ENCODE results near the gene TAP1. TPM values are rescaled to one million over a fixed set of nuclear protein-coding genes. Genes with fewer than 3 reads are reported as not detected.

TAP1 gene
- total RNA-seq, 5 donors from 2014 or later (not counting 1 experiment from before 2014, with no cell fraction given) = 117 to 163 (median 147) TPM

- H3K36me3 Mint-ChIP-seq = peaks cover 74% of the 10 kb centered on the region
- ChIA-PET CTCF (interaction anchor here (0.6 to 3.1 kb wide), 9 partner anchors 9 to 1141 kb away, joined by 3 to 65 read pairs (median 3); partner anchors contain the start of genes PSMB9 (in 1 of the 2) and TAP1 (in 1 of the 2)), POLR2A (interaction anchor here (0.7 to 2.9 kb wide), 7 partner anchors 8 to 127 kb away, joined by 3 to 47 read pairs (median 11); partner anchors contain the start of genes PSMB9 (in 2 of the 2), TAP1 (in 2 of the 2) and BRD2 (in 1 of the 2))
- Histone ChIP-seq H3K4me3 (ENCODE audit: control insufficient read depth in 1 of 2, extremely low read depth in 1 of 2, low read length in 1 of 2) (peak overlapping the region; percentile 97 to 98), H3K9me3 (no peaks in the 10 kb centered on the region), H3K36me3 (ENCODE audit: control insufficient read depth in 2 of 2, extremely low read depth in 1 of 2, insufficient read depth in 1 of 2, low read length in 1 of 2) (peaks cover 14 to 76% of the 10 kb centered on the region in 2 donors), H3K27ac (ENCODE audit: low read length) (peak overlapping the region; percentile 100), H3K27me3 (replicated peaks in 1 of 2; ENCODE audit: control insufficient read depth in 2 of 2, extremely low read depth in 1 of 2, insufficient read depth in 2 of 2, low read length in 1 of 2) (no peaks in the 10 kb centered on the region), H3K4me1 (ENCODE audit: control insufficient read depth in 1 of 2, extremely low read depth in 1 of 2, insufficient read depth in 2 of 2, low read length in 2 of 2) (peaks cover 54 to 74% of the 10 kb centered on the region in 2 experiments)
- peak overlapping the region; percentile 100 for H3K27ac Mint-ChIP-seq
- no peaks in the 10 kb centered on the region for H3K27me3 Mint-ChIP-seq
- H3K9me3 Mint-ChIP-seq = no peaks in the 10 kb centered on the region
- peak overlapping the region; percentile 98 to 100 (median 100) for H3K4me3 Mint-ChIP-seq
- DNase-seq = peak in 27 of 35 experiments; percentile 16 to 62 (median 41)
- peak; percentile 8 to 28 (median 25) for ATAC-seq (replicated peaks in 1 of 4)
- peaks cover 77 to 94% (median 81%) of the 10 kb centered on the region in 3 donors for H3K4me1 Mint-ChIP-seq
- 0% methylated on average over 14 of the region's 19 CpGs for WGBS (ENCODE audit: insufficient coverage)
These were observed 8.6 kb downstream of the TAP1 start for GRCh38 chr6:32844839-32845383.

- no peaks in the 10 kb centered on the region for H3K27me3 ChIP-seq (replicated peaks in 1 of 2; ENCODE audit: control insufficient read depth in 2 of 2, extremely low read depth in 1 of 2, insufficient read depth in 2 of 2, low read length in 1 of 2)
- H3K9me3 Mint-ChIP-seq = no peaks in the 10 kb centered on the region
- peaks cover 79 to 90% (median 84%) of the 10 kb centered on the region in 3 donors for H3K4me1 Mint-ChIP-seq
- H3K4me3 ChIP-seq (ENCODE audit: control insufficient read depth in 1 of 2, extremely low read depth in 1 of 2, low read length in 1 of 2) = peak within 1 kb of the TSS; percentile 97 to 98
- peak within 1 kb of the TSS; percentile 98 to 100 (median 100) for H3K4me3 Mint-ChIP-seq
- peaks cover 14 to 71% of the 10 kb centered on the region in 2 donors for H3K36me3 ChIP-seq (ENCODE audit: control insufficient read depth in 2 of 2, extremely low read depth in 1 of 2, insufficient read depth in 1 of 2, low read length in 1 of 2)
- ChIA-PET CTCF (interaction anchor here (0.7 to 3.1 kb wide), 5 partner anchors 9 to 1141 kb away, joined by 3 to 65 read pairs (median 3); partner anchors contain the start of genes PSMB9 (in 1 of the 2) and TAP1 (in 1 of the 2)), POLR2A (interaction anchor here (0.6 to 2.9 kb wide), 8 partner anchors 9 to 1190 kb away, joined by 3 to 47 read pairs (median 10); partner anchors contain the start of genes PSMB9 (in 2 of the 2), TAP1 (in 2 of the 2) and BRD2 (in 1 of the 2))
- peak; percentile 96 to 100 (median 98) for DNase-seq
- peak within 1 kb of the TSS; percentile 100 for H3K27ac ChIP-seq (ENCODE audit: low read length)
- ATAC-seq (replicated peaks in 1 of 4) = peak; percentile 79 to 82 (median 81)
- no peaks in the 10 kb centered on the region for H3K27me3 Mint-ChIP-seq
- H3K9me3 ChIP-seq = no peaks in the 10 kb centered on the region
- H3K27ac Mint-ChIP-seq = peak within 1 kb of the TSS; percentile 100
- peaks cover 70% of the 10 kb centered on the region for H3K36me3 Mint-ChIP-seq
- H3K4me1 ChIP-seq (ENCODE audit: control insufficient read depth in 1 of 2, extremely low read depth in 1 of 2, insufficient read depth in 2 of 2, low read length in 2 of 2) = peaks cover 52 to 72% of the 10 kb centered on the region in 2 experiments
- 0% methylated on average over 31 of the region's 40 CpGs for WGBS (ENCODE audit: insufficient coverage)
These were observed 9.3 kb downstream of the TAP1 start, which contains the start of gene PSMB8 for GRCh38 chr6:32843979-32844838. Gene PSMB8, minus strand, starts transcription at chr6:32844047. Its CDS starts 51 bp downstream, at chr6:32843996.

GRCh38 chr6:32843331-32843978 lies 10.0 kb downstream of the TAP1 start:
- peak in 1 of 35 experiments; percentile 36 for DNase-seq
- Histone ChIP-seq H3K4me1 (ENCODE audit: control insufficient read depth in 1 of 2, extremely low read depth in 1 of 2, insufficient read depth in 2 of 2, low read length in 2 of 2) (peaks cover 48 to 71% of the 10 kb centered on the region in 2 experiments), H3K27me3 (replicated peaks in 1 of 2; ENCODE audit: control insufficient read depth in 2 of 2, extremely low read depth in 1 of 2, insufficient read depth in 2 of 2, low read length in 1 of 2) (no peaks in the 10 kb centered on the region), H3K27ac (ENCODE audit: low read length) (peak overlapping the region; percentile 100), H3K36me3 (ENCODE audit: control insufficient read depth in 2 of 2, extremely low read depth in 1 of 2, insufficient read depth in 1 of 2, low read length in 1 of 2) (peaks cover 8 to 64% of the 10 kb centered on the region in 2 donors), H3K4me3 (ENCODE audit: control insufficient read depth in 1 of 2, extremely low read depth in 1 of 2, low read length in 1 of 2) (peak overlapping the region; percentile 97 to 98), H3K9me3 (no peaks in the 10 kb centered on the region)
- H3K27ac Mint-ChIP-seq = peak overlapping the region; percentile 100
- ATAC-seq (replicated peaks in 1 of 4) = no peak
- H3K4me1 Mint-ChIP-seq = peaks cover 76 to 83% (median 82%) of the 10 kb centered on the region in 3 donors
- H3K27me3 Mint-ChIP-seq = no peaks in the 10 kb centered on the region
- CTCF ChIA-PET = interaction anchor here in 1 of 2 donors (3.0 to 5.8 kb wide), 3 partner anchors 11 to 25 kb away, joined by 26 to 236 read pairs (median 65); partner anchors contain the start of genes PSMB9 and TAP1
- peak overlapping the region; percentile 98 to 100 (median 100) for H3K4me3 Mint-ChIP-seq
- WGBS (ENCODE audit: insufficient coverage) = 0% methylated on average over 21 of the region's 28 CpGs
- POLR2A ChIA-PET = interaction anchor here (0.6 to 2.9 kb wide), 6 partner anchors 10 to 1190 kb away, joined by 3 to 47 read pairs (median 12); partner anchors contain the start of genes PSMB9 (in 2 of the 2) and TAP1 (in 2 of the 2)
- H3K9me3 Mint-ChIP-seq = no peaks in the 10 kb centered on the region
- H3K36me3 Mint-ChIP-seq = peaks cover 62% of the 10 kb centered on the region

GRCh38 chr6:32842690-32843089 lies 10.8 kb downstream of the TAP1 start:
- H3K27ac Mint-ChIP-seq = peak overlapping the region; percentile 100
- no peaks in the 10 kb centered on the region for H3K27me3 ChIP-seq (replicated peaks in 1 of 2; ENCODE audit: control insufficient read depth in 2 of 2, extremely low read depth in 1 of 2, insufficient read depth in 2 of 2, low read length in 1 of 2)
- no peak for ATAC-seq (replicated peaks in 1 of 4)
- DNase-seq = no peak
- H3K36me3 ChIP-seq (ENCODE audit: control insufficient read depth in 2 of 2, extremely low read depth in 1 of 2, insufficient read depth in 1 of 2, low read length in 1 of 2) = peaks cover 5 to 56% of the 10 kb centered on the region in 2 donors
- no CpG with 5 or more reads among the region's 8 CpGs for WGBS (ENCODE audit: insufficient coverage)
- H3K9me3 Mint-ChIP-seq = no peaks in the 10 kb centered on the region
- peaks cover 69 to 76% (median 76%) of the 10 kb centered on the region in 3 donors for H3K4me1 Mint-ChIP-seq
- no peaks in the 10 kb centered on the region for H3K9me3 ChIP-seq
- peaks cover 54% of the 10 kb centered on the region for H3K36me3 Mint-ChIP-seq
- H3K4me3 Mint-ChIP-seq = peak overlapping the region; percentile 98 to 100 (median 100)
- POLR2A ChIA-PET = interaction anchor here in 1 of 2 donors (0.8 kb wide), 1 partner anchor 11 kb away, joined by 4 read pairs; the partner anchor contains the start of genes PSMB9 and TAP1
- peak overlapping the region; percentile 97 to 98 for H3K4me3 ChIP-seq (ENCODE audit: control insufficient read depth in 1 of 2, extremely low read depth in 1 of 2, low read length in 1 of 2)
- peak overlapping the region; percentile 100 for H3K27ac ChIP-seq (ENCODE audit: low read length)
- H3K27me3 Mint-ChIP-seq = no peaks in the 10 kb centered on the region
- peaks cover 45 to 69% of the 10 kb centered on the region in 2 experiments for H3K4me1 ChIP-seq (ENCODE audit: control insufficient read depth in 1 of 2, extremely low read depth in 1 of 2, insufficient read depth in 2 of 2, low read length in 2 of 2)
- CTCF ChIA-PET = interaction anchor here in 1 of 2 donors (0.9 to 5.8 kb wide), 3 partner anchors 9 to 25 kb away, joined by 3 to 236 read pairs (median 19); partner anchors contain the start of genes PSMB9 and TAP1

GRCh38 chr6:32842021-32842650 lies 11.4 kb downstream of the TAP1 start:
- no peaks in the 10 kb centered on the region for H3K27me3 Mint-ChIP-seq
- ChIA-PET POLR2A (interaction anchor here in 1 of 2 donors (0.6 to 0.8 kb wide), 2 partner anchors 11 to 15 kb away, joined by 3 to 4 read pairs; partner anchors contain the start of genes PSMB9 and TAP1), CTCF (interaction anchor here in 1 of 2 donors (0.9 to 5.8 kb wide), 3 partner anchors 9 to 25 kb away, joined by 3 to 236 read pairs (median 19); partner anchors contain the start of genes PSMB9 and TAP1)
- peaks cover 51% of the 10 kb centered on the region for H3K36me3 Mint-ChIP-seq
- WGBS (ENCODE audit: insufficient coverage) = 67% methylated on average over 4 of the region's 6 CpGs
- Histone ChIP-seq H3K36me3 (ENCODE audit: control insufficient read depth in 2 of 2, extremely low read depth in 1 of 2, insufficient read depth in 1 of 2, low read length in 1 of 2) (peaks cover 4 to 50% of the 10 kb centered on the region in 2 donors), H3K9me3 (no peaks in the 10 kb centered on the region), H3K4me1 (ENCODE audit: control insufficient read depth in 1 of 2, extremely low read depth in 1 of 2, insufficient read depth in 2 of 2, low read length in 2 of 2) (peaks cover 45 to 69% of the 10 kb centered on the region in 2 experiments), H3K27me3 (replicated peaks in 1 of 2; ENCODE audit: control insufficient read depth in 2 of 2, extremely low read depth in 1 of 2, insufficient read depth in 2 of 2, low read length in 1 of 2) (no peaks in the 10 kb centered on the region), H3K27ac (ENCODE audit: low read length) (peak overlapping the region; percentile 100), H3K4me3 (ENCODE audit: control insufficient read depth in 1 of 2, extremely low read depth in 1 of 2, low read length in 1 of 2) (peak overlapping the region; percentile 97 to 98)
- no peak for ATAC-seq (replicated peaks in 1 of 4)
- DNase-seq = no peak
- peak overlapping the region; percentile 98 to 100 (median 100) for H3K4me3 Mint-ChIP-seq
- H3K9me3 Mint-ChIP-seq = no peaks in the 10 kb centered on the region
- H3K27ac Mint-ChIP-seq = peak overlapping the region; percentile 100
- H3K4me1 Mint-ChIP-seq = peaks cover 69 to 76% (median 76%) of the 10 kb centered on the region in 3 donors

Measured in T-cell (primary cell).